Measurements from ENCODE around the gene TMEM243. TPM values are rescaled to one million over a fixed set of nuclear protein-coding genes. Genes with fewer than 3 reads are reported as not detected.
"Not testable (repeated sequence)": the region's sequence is repeated elsewhere in the genome, so short reads cannot be mapped to it uniquely, and the experiment has no call there.

Gene TMEM243
- total RNA-seq, 1 donor from 2014 or later = 24.0 TPM

DNA sequence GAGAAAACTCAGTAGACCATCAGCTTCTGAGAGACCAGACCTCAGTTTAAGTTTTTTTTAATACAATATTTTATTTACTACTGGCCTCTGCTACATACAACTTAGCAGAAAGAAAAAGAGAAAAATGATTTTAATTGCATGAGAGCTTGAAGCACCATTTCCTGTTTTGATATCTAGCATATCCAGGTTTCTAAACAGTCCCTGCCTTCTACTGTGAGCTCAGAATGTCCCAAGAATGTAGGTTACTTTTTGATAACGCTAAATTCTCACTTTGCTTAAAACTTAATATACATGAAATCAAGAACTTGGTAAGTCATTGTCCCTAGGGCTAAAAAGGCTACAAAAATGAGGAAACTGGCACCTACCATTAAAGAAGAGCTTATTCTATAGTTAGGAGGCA lies 7.0 kb downstream of the TMEM243 start:
- no peak for DNase-seq (ENCODE audit: low spot score)

DNA sequence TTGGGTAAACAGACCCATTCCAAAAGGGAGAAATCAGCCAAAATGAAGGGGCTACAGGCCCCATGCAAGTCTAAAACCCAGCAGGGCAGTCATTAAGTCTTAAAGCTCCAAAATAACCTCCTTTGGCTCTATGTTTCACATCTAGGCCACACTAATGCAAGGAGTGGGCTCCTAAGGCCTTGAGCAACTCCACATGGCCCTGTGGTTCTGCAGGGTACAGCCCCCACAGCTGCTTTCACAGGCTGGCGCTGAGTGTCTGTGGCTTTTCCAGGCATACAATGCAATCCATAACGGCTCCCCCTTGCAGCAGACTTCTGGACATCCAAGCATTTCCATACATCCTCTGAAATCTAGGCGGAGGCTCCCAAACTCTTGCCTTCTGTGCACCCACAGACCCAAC lies 9.0 kb downstream of the TMEM243 start:
- DNase-seq (ENCODE audit: low spot score) = no peak

DNA sequence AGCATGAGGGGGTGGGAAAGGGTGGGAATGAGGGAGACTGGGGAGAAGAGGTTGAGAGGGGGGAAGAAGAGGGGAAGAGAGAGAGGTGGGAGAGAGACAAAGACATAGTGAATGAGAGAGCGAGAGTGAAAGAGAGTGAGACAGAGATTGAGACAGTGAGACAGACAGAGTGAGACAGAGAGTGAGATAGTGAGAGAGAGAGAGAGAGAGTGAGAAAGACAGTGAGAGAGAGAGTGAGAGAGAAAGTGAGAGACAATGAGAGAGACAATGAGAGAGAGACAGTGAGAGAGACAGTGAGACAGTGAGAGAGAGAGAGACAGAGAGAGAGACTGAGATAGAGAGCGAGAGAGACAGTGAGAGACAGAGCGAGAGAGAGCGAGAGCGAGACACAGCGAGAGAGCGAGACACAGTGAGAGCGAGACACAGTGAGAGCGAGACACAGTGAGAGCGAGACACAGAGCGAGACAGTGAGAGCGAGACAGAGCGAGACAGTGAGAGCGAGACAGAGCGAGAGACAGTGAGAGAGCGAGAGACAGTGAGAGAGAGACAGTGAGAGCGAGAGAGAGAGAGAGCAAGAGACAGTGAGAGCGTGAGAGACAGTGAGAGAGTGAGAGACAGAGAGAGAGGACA lies 10.1 kb downstream of the TMEM243 start:
- DNase-seq (ENCODE audit: low spot score) = no peak

DNA sequence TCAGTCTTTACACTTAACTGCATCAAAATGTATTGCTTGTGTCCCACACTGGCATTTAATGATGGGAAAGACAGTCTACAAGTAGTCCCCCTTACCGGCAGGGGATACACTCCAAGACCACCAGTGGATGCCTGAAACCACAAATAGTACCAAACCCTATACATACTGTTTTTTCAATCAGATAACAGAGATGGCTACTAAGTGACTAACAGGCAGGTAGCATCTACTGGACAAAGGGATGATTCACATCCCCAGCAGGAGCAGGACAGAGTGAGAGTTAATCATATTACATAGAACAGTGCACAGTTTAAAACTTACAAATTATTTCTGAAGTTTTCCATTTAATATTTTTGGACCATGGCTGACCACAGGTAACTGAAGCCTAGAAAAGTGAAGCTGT lies 13.2 kb downstream of the TMEM243 start:
- DNase-seq (ENCODE audit: low spot score) = no peak

DNA sequence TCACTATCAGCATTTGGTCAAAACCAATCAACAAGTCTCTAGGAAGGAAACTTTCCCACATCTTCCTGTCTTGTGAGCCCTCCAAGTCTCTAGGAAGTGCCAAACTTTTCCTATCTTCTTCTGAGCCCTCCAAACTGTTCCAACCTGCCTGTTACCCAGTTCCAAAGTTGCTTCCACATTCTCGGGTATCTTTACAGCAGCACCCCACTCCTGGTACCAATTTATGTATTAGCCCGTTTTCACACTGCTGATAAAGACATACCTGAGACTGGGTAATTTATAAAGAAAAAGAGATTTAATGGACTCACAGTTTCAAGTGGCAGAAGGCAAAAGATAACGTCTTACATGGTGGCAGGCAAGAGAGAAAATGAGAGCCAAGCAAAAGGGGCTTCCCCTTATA lies 13.8 kb downstream of the TMEM243 start:
- not testable (repeated sequence) for DNase-seq (ENCODE audit: low spot score)

DNA sequence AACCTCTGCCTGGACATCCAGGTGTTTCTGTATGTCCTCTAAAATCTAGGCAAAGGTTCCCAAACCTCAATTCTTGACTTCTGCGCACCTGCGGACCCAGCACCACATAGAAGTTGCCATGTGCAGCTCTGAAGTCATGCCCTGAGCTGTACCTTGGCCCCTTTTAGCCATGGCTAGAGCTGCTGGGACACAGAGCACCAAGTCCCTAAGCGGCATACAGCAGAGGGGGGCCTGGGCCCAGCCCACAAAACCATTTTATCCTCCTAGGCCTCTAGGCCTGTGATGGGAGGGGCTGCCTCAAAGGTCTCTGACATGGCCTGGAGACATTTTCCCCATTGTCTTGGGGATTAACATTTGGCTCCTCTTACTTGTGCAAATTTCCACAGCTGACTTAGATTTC lies 14.6 kb downstream of the TMEM243 start:
- DNase-seq (ENCODE audit: low spot score) = no peak

DNA sequence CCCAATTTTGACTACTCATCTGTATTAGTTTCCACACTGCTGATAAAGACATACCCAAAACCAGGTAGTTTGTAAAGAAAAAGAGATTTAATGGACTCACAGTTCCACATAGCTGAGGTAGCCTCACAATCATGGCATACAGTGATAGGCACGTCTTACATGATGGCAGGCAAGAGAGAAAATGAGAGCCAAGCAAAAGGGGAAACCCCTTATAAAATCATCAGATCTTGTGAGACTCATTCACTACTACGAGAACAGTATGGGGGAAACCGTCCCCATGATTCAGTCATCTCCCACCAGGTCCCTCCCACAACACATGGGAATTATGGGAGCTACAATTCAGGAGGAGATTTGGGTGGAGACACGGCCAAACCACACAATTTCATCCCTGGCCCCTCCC lies 15.6 kb downstream of the TMEM243 start:
- DNase-seq (ENCODE audit: low spot score) = not testable (repeated sequence)

DNA sequence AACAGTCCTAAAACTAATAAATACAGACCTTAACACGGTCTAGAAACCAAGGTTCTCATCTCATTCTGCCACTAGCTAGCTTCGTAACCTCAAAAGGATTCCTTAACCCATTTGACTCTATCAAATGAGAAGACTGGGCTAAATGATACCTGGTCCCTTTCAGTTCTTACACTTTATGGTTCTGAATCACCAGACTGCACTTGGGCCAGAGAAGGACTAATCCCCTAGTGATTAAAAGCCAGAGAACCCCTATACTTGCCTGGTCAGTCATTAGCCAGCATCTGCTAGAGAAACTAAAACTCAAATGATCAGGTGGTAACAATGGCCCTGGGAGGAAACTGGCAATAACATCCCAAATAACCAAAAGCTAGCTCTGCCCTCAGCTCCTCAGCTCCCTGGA lies 16.8 kb downstream of the TMEM243 start:
- no peak for DNase-seq (ENCODE audit: low spot score)

DNA sequence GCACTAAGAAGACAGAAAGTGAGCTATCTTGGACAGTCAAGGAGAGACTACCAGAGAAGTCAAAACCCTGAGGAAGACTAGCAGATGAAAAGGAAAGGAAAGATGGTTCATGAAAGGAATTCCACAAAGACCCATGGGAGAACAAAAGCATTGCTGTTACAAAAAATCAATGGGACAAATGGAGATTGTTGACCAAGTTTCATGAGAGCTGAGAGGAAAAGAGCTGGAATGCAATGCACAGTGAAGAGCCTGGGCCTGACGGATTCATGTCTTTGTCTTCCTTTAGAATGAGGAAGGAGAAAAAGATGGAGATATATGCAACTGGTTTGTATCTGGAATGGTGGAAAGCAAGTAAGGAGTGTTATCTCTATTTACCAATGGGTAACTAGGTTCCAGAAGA lies 17.3 kb downstream of the TMEM243 start:
- no peak for DNase-seq (ENCODE audit: low spot score)

DNA sequence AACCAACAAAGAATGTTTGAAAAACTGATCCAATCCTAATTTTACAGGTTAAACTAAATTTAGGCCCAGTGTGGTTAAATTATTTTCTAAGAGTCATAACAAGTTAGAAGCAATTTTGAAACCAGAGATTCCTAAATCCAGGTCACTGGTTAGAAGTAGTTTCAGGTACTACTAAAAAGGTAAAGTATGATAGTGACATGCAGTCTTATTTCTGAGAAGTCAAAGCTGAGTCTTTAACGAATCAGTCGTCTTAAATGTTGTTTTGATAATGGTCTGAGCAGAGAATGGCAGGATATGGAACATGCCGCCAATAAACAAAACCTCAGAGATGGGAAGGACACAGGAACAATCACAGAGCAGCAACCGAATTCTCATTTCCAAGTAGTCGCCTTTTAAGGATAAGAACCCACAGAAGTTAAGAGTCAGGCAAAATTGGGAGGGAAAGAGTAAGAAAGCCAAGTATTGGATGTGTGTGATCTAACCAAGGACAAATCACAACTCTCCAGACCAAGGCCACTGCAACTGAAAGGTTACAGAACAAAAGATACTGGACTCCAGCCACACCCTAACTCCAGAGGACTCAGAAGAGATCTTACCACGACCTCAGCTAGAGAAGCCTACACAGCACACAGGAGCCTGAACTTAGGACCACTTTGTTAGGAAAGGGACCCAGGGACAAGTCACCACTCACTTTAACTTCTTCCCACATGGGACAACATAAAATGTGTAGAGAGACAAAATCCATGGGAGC lies 19.7 kb downstream of the TMEM243 start:
- no peak for DNase-seq (ENCODE audit: low spot score)

DNA sequence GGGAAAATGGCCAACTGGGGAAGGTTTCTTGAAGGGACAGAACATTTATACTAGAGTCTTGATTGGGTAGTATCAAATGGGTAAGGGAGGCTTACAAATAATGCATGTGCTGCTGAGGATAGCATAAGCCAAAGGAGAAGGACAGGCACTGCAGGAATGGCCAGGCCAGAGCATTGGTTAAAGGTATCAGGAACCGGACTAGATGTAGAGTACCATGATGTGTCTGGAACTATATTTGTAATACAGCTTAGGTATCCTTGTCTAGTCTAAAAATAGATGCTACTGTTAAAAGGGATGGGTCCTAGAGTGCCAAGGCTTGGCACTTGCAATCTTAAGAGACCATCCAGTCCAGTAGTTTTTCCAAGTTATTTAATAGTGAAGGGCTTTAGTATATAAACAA lies 20.3 kb downstream of the TMEM243 start:
- no peak for DNase-seq (ENCODE audit: low spot score)

DNA sequence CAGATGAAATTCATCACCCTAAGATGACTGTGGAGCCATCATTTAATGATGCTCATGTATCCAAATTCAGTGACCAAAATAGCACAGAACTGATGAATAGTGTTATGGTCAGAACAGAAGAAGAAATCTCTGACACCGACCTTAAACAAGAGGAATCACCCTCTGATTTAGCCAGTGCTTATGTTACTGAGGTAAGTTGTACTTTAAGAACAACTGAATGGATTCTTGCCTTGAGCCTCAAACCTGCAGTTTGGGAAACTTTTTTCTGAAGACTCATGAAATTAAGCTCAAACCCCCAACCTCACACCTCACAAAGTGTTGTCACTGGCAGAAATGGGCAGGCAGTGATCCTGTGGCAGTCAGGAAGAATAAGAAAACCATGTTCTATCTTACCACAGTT lies 25.6 kb downstream of the TMEM243 start:
- no peak for DNase-seq (ENCODE audit: low spot score)

DNA sequence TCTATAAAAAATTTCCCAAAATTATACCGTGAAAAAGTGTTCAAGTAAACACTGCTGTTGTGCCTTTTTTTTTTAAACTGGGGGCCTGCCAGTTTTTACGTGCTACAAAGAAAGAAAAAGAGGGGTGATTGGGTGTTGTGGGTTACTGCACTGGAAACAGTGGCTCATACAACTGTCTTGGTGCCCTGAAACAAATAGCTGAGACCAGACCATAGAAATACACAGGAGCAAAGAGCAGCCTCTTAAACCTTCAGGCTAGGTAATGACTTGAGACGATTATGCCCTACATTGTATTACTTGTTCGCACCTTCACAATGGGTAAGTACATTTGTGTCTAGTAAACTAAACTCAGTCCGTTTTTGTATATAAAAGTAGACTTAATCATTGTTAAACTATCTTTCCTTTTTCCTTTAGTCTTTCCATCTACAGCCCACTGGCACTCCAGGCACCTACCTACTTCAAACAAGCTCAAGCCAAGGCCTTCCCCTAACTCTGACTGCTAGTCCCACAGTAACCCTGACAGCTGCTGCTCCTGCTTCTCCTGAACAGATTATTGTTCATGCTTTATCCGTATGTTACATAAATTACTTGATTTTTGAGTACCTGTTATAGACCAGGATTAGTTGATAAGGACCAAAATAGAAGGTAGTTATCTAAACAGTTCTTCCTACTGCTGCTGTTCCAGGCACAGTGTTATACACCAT lies 26.6 kb downstream of the TMEM243 start:
- DNase-seq (ENCODE audit: low spot score) = no peak

DNA sequence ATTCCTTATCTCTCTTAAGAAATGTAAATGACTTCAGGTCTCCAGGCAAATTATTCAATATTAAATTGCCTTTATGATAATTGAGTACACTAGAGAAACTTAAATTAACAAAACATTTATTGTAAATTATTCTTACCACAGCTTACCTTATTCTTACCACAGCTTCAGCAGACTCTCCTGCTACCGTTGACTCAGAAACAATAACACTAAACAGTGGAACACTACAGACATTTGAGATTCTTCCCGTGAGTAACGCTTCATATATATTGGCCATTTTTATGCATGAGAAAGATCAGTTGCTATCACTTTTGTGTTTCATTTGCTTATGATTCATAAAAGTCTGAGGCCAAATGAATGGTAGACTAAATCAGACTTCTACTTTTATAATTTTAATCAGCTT lies 28.7 kb downstream of the TMEM243 start:
- no peak for DNase-seq (ENCODE audit: low spot score)

DNA sequence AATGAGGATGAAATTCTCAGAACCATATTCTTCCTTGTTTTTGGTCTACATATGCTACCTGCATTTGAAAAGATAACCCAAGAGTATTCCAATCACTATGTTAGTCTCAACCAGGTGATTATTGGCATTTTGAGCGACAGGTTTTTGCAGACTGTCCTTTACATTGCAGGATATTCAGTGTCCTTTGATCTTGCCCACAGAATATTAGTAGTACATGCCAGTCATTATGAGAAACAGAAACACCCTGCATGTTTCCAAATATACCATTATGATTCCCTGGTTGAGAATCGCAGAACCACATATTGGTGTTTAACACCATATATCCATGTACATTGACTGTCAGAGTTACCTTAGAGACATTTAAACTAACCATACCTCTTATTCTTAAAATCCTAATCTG lies 30.6 kb downstream of the TMEM243 start:
- no peak for DNase-seq (ENCODE audit: low spot score)

DNA sequence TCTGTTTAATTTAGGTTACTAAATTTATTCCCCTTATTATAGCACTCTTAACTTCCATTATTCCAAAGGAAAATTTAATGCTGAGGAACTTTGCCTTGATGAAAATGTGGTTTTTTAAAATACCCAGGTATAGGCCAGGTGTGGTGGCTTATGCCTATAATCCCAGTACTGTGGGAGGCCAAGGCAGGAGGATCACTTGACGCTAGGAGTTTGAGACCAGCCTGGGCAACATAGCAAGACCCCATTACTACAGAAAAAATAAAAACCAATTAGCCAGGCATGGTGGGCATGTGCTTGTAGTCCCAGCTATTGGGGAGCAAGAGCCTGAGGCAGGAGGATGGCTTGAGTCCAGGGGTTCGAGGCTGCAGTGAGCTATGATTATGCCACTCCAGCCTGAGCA lies 32.4 kb downstream of the TMEM243 start:
- DNase-seq (ENCODE audit: low spot score) = no peak

DNA sequence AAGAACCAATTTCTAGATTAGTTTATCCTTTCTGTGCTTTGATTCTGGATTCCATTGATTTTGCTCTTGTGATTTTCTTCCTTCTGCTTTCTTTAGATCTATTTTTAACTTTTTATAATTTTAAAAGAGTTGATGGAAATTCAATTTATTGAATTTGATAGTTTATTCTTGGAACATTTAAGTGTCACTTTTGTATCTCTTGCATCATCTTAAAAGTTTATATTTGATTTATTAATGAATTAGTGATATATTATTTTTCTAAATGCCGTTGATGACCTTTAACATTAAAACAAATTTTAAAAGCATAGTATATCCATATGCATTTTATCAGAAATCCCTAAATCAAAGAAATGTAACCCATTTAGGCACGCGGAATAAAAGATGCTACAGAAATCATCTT lies 40.4 kb downstream of the TMEM243 start:
- DNase-seq (ENCODE audit: low spot score) = no peak

DNA sequence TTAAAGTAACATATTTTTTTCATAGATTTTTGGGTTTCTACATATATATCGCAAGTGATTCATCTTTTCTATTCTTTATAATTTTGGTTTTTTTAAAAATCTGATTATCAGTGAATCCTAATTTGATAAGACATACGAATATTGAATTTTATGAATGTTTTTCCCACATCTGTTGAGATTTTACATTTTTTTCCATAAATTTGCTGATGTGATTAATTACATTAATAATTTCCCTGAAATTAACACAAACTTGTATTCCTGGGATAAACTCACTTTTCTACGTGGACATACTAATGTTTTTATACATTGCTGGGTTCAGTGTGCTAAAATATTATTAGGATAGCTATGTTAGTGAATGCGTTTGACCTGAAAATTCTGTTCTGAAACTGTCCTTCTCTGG lies 41.2 kb downstream of the TMEM243 start:
- DNase-seq (ENCODE audit: low spot score) = no peak

DNA sequence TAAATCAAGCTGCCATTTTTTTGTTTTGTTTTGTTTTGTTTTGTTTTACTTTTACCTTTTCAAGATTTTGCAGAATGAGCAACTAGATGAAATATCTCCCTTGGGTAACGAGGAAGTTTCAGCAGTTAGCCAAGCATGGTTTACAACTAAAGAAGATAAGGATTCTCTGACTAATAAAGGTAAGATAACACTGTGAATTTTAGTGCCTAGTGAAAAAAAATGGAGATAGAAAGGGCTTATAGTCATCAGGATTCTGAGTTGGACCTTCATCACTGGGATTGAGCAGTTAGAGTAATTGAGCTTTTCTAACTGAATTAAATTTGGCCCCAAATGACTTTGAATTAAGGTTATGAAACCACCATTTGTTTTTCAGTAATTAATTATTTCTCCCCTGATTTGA lies 46.1 kb downstream of the TMEM243 start:
- no peak for DNase-seq (ENCODE audit: low spot score)

DNA sequence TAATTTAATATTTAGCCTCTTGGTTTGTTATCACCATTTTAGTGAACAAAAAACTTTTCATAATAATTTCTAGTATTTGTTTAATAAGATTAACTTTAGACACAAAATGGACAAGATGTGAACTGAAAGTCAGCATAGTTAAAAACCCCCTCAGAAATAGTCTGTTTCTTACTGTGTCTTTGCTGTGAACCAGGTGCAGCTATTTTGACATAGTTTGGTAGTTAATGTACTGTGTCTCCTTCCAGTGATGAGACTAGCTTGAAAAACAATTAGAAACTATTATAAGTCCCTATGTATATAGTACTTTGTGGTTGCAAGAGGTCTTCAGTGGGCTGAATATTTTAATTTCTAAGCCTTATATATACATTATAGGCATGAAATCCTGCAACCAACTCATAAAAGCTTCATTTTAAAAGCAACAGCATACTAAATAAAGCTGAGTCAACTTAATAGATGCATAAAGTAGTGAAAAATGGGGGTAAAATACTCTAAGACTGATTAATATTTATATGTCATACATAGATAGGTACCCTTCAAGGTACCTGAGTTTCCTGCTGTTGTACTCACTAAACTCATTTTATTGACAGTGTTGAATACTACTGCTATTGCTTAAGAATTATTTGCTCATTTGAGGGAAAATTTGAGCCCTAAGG lies 48.1 kb downstream of the TMEM243 start:
- DNase-seq (ENCODE audit: low spot score) = no peak

DNA sequence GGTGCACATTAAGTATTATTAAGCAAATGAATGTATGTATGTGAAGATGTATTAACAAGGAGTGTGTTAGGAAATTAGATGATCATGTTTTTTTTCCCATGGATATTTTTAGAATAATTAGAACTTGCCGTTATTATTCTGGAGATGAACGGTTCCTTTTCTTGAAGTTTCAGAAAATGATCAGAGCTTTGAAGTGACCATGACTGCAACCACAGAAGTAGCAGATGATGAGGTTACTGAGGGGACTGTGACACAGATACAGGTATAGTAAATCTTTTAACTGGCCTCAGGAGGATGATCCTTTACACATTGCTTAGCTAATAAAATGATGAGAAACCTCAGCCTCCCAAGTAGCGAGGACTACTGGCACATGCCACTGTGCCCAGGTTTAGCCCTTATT lies 48.7 kb downstream of the TMEM243 start:
- no peak for DNase-seq (ENCODE audit: low spot score)

DNA sequence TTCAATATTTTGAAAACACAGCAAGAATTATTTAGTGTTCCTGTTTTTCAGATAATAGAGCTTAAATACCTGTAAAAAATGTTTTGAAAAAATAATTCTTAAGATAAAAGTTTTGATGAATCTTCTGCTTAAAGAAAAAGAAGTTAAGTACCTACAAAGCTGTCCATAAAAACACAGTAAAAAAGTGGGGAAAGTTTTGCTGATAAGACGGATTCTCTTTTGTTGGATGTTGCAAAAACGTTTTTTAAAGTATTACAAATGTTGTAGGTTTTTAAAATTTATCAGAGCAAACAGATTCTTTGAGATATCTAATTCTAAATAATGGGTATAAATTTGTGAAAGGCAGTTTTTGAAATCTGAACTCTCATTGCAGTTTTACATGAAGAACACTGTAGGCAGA lies 55.1 kb downstream of the TMEM243 start:
- no peak for DNase-seq (ENCODE audit: low spot score)

DNA sequence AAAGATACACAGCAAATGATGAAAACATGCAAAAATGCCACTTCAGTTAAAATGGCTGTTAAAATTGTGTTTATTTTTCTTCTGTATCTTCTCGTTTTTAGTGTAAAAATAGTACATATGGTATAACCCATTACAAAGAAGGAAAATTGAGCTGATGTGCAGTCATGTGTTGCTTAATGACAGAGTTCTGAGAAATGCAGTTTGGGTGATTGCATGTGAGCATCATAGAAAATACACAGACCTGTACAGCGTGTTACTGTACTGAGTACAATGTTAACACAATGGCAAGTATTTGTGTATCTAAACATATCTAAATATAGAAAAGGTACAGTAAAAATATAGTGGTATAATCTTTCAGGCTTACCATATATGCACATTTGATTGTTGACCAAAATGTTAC lies 60.0 kb downstream of the TMEM243 start:
- DNase-seq (ENCODE audit: low spot score) = no peak

Data from mucosa of gallbladder (tissue), 1 donor.